HL-60 (cell line): ENCODE results near the gene TMEM184A.
"Not testable (repeated sequence)": the region's sequence is repeated elsewhere in the genome, so short reads cannot be mapped to it uniquely, and the experiment has no call there.

ENCODE experiments used
- GABPA ChIP-seq: IDR thresholded peaks from 2 replicates; pipeline ENCODE4 v1.6.1; 2012; ENCODE audit warnings: low read depth
- POLR2AphosphoS5 ChIP-seq: IDR thresholded peaks from 2 replicates; pipeline ENCODE4 v1.6.1; 2012; ENCODE audit warnings: low read depth
- SPI1 ChIP-seq: IDR thresholded peaks from 2 replicates; pipeline ENCODE4 v1.6.1; 2012; ENCODE audit warnings: low read depth, mild to moderate bottlenecking, borderline replicate concordance
- TF ChIP-seq, protein P1 (sequence below): IDR thresholded peaks from one replicate; pipeline ENCODE4 v1.5.1; 2011; ENCODE audit warnings: low read length, control low read depth, inconsistent platforms; ENCODE audit not compliant: insufficient read depth
- TF ChIP-seq, protein P2 (sequence below): IDR thresholded peaks from 2 replicates; pipeline ENCODE4 v1.6.1; 2012; ENCODE audit warnings: low read depth; ENCODE audit not compliant: insufficient replicate concordance

DNA sequence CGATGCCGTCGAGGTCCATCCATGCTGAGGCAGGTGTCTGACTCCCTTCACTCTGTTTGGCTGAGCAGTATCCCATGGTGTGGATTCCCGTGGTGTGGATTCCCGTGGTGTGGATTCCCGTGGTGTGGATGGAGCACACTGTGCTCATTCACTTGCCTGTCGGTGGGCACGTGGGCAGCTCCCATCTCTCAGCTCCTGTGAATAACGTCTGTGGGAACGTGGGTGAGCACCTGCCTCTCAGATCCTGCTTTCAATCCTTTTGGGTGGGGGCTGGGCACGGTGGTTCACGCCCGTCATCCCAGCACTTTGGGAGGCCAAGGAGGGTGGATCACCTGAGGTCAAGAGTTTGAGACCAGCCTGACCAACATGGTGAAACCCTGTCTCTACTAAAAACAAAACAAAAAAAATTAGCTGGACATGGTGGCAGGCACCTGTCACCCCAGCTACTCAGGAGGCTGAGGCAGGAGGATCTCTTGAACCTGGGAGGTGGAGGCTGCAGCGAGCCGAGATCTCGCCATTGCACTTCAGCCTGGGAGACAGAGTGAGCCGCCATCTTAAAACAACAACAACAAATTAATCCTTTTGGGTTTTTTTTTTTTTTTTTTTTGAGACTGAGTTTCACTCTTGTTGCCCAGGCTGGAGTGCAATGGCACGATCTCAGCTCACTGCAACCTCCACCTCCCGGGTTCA is 27.4 kb upstream of the TMEM184A start:
- TF ChIP-seq, protein P1, sequence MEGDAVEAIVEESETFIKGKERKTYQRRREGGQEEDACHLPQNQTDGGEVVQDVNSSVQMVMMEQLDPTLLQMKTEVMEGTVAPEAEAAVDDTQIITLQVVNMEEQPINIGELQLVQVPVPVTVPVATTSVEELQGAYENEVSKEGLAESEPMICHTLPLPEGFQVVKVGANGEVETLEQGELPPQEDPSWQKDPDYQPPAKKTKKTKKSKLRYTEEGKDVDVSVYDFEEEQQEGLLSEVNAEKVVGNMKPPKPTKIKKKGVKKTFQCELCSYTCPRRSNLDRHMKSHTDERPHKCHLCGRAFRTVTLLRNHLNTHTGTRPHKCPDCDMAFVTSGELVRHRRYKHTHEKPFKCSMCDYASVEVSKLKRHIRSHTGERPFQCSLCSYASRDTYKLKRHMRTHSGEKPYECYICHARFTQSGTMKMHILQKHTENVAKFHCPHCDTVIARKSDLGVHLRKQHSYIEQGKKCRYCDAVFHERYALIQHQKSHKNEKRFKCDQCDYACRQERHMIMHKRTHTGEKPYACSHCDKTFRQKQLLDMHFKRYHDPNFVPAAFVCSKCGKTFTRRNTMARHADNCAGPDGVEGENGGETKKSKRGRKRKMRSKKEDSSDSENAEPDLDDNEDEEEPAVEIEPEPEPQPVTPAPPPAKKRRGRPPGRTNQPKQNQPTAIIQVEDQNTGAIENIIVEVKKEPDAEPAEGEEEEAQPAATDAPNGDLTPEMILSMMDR, result not testable (repeated sequence)
- not testable (repeated sequence) for TF ChIP-seq POLR2AphosphoS5, GABPA, SPI1
- TF ChIP-seq, protein P2, sequence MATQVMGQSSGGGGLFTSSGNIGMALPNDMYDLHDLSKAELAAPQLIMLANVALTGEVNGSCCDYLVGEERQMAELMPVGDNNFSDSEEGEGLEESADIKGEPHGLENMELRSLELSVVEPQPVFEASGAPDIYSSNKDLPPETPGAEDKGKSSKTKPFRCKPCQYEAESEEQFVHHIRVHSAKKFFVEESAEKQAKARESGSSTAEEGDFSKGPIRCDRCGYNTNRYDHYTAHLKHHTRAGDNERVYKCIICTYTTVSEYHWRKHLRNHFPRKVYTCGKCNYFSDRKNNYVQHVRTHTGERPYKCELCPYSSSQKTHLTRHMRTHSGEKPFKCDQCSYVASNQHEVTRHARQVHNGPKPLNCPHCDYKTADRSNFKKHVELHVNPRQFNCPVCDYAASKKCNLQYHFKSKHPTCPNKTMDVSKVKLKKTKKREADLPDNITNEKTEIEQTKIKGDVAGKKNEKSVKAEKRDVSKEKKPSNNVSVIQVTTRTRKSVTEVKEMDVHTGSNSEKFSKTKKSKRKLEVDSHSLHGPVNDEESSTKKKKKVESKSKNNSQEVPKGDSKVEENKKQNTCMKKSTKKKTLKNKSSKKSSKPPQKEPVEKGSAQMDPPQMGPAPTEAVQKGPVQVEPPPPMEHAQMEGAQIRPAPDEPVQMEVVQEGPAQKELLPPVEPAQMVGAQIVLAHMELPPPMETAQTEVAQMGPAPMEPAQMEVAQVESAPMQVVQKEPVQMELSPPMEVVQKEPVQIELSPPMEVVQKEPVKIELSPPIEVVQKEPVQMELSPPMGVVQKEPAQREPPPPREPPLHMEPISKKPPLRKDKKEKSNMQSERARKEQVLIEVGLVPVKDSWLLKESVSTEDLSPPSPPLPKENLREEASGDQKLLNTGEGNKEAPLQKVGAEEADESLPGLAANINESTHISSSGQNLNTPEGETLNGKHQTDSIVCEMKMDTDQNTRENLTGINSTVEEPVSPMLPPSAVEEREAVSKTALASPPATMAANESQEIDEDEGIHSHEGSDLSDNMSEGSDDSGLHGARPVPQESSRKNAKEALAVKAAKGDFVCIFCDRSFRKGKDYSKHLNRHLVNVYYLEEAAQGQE, result not testable (repeated sequence)
